ENCODE measurements around the gene DENND1A.

DENND1A gene

GRCh38 chr9:123615381-123615780 lies 314.5 kb downstream of the DENND1A start:
- no peak for DNase-seq (ENCODE audit: low read depth in 2 of 2)

- no peak for DNase-seq (ENCODE audit: low read depth in 2 of 2)
Measured at GRCh38 chr9:123614306-123615263, 315.3 kb downstream of the DENND1A start.

GRCh38 chr9:123611226-123611625 lies 318.7 kb downstream of the DENND1A start:
- no peak for DNase-seq (ENCODE audit: low read depth in 2 of 2)

GRCh38 chr9:123609844-123610243 lies 320.1 kb downstream of the DENND1A start:
- DNase-seq (ENCODE audit: low read depth in 2 of 2) = no peak

GRCh38 chr9:123608104-123608503 lies 321.8 kb downstream of the DENND1A start:
- DNase-seq (ENCODE audit: low read depth in 2 of 2) = no peak

GRCh38 chr9:123607479-123607878 lies 322.4 kb downstream of the DENND1A start:
- no peak for DNase-seq (ENCODE audit: low read depth in 2 of 2)

GRCh38 chr9:123606141-123606540 lies 323.8 kb downstream of the DENND1A start:
- no peak for DNase-seq (ENCODE audit: low read depth in 2 of 2)

GRCh38 chr9:123605286-123605685 lies 324.6 kb downstream of the DENND1A start:
- DNase-seq (ENCODE audit: low read depth in 2 of 2) = no peak

- no peak for DNase-seq (ENCODE audit: low read depth in 2 of 2)
Measured at GRCh38 chr9:123604861-123605260, 325.1 kb downstream of the DENND1A start.

GRCh38 chr9:123601828-123602227 lies 328.1 kb downstream of the DENND1A start:
- DNase-seq (ENCODE audit: low read depth in 2 of 2) = no peak

- DNase-seq (ENCODE audit: low read depth in 2 of 2) = no peak
Measured at GRCh38 chr9:123599781-123600180, 330.1 kb downstream of the DENND1A start.

GRCh38 chr9:123597876-123598556 lies 331.9 kb downstream of the DENND1A start:
- DNase-seq (ENCODE audit: low read depth in 2 of 2) = no peak

GRCh38 chr9:123597048-123597447 lies 332.9 kb downstream of the DENND1A start:
- DNase-seq (ENCODE audit: low read depth in 2 of 2) = no peak

- DNase-seq (ENCODE audit: low read depth in 2 of 2) = no peak
Measured at GRCh38 chr9:123591283-123591682, 338.6 kb downstream of the DENND1A start.

GRCh38 chr9:123590499-123590898 lies 339.4 kb downstream of the DENND1A start:
- DNase-seq (ENCODE audit: low read depth in 2 of 2) = no peak

GRCh38 chr9:123589361-123590239 lies 340.3 kb downstream of the DENND1A start:
- DNase-seq (ENCODE audit: low read depth in 2 of 2) = no peak

GRCh38 chr9:123586275-123586674 lies 343.7 kb downstream of the DENND1A start:
- DNase-seq (ENCODE audit: low read depth in 2 of 2) = no peak

GRCh38 chr9:123584202-123585176 lies 345.4 kb downstream of the DENND1A start:
- no peak for DNase-seq (ENCODE audit: low read depth in 2 of 2)

- DNase-seq (ENCODE audit: low read depth in 2 of 2) = no peak
Measured at GRCh38 chr9:123583646-123584045, 346.3 kb downstream of the DENND1A start.

GRCh38 chr9:123571240-123571639 lies 358.7 kb downstream of the DENND1A start:
- DNase-seq (ENCODE audit: low read depth in 2 of 2) = no peak
